CD4-positive, alpha-beta T cell (primary cell): Measurements from ENCODE around the gene UVSSA. TPM values are rescaled to one million over a fixed set of nuclear protein-coding genes. Genes with fewer than 3 reads are reported as not detected.

Experiments
- total RNA-seq, 174 experiments: library from RNA in 2 of 174; stranded (reverse) in 2 of 174; gene quantifications; one replicate each; pipeline ENCODE4 v1.2.3 and lab custom pipeline; 2021 to 2026

UVSSA gene
- total RNA-seq, 2 experiments from 2014 or later = 31.1 to 33.1 TPM

Other genes starting within 250 kb of the UVSSA start
- gene RNF212, start 233.6 kb upstream of the UVSSA start, total RNA-seq = 1 to 10 TPM; 5.6 to 8.3 TPM
- gene SPON2, start 174.6 kb upstream of the UVSSA start, total RNA-seq = 10 to 100 TPM; 12.8 to 15.7 TPM
- gene CTBP1, start 98.1 kb upstream of the UVSSA start, total RNA-seq = 100 to 1,000 TPM; 132 to 148 TPM
- 10 to 100 TPM; 61.5 to 63.2 TPM for gene MAEA, start 57.3 kb upstream of the UVSSA start, total RNA-seq
- not detected for gene NKX1-1, start 59.2 kb downstream of the UVSSA start, total RNA-seq